ENCODE measurements around the gene SLC44A3. TPM values are rescaled to one million over a fixed set of nuclear protein-coding genes. Genes with fewer than 3 reads are reported as not detected.

Gene SLC44A3
- polyA plus RNA-seq, 1 donor from 2014 or later, result not detected

GRCh38 chr1:94787691-94788090 is 32.5 kb upstream of the SLC44A3 start:
- Histone ChIP-seq H3F3A (ENCODE audit: insufficient read depth, low read length, poor library complexity, severe bottlenecking) (no peaks in the 10 kb centered on the region), H3K9me2 (ENCODE audit: insufficient read depth, low read length) (no peaks in the 10 kb centered on the region), H3K27ac (ENCODE audit: low read length) (no peak overlapping the region), H3K27me3 (ENCODE audit: insufficient read depth, low read depth, low read length) (no peaks in the 10 kb centered on the region), H4K20me1 (ENCODE audit: insufficient read depth) (no peaks in the 10 kb centered on the region), H2AFZ (ENCODE audit: low read depth, low read length) (no peak overlapping the region), H3K79me2 (replicated peaks; ENCODE audit: insufficient read depth, low read length) (no peaks in the 10 kb centered on the region), H3K36me3 (ENCODE audit: insufficient read depth, low read length) (no peaks in the 10 kb centered on the region), H3K9me3 (ENCODE audit: low read length) (no peaks in the 10 kb centered on the region), H3K9ac (ENCODE audit: low read length) (no peak overlapping the region), H3K4me3 (ENCODE audit: low read length) (no peak overlapping the region), H3K4me2 (ENCODE audit: low read length) (no peak overlapping the region)
- TF ChIP-seq MXI1 (conservative IDR thresholded peaks at IDR 0.05; ENCODE audit: poor library complexity, severe bottlenecking) (no peak), EZH2 (IDR thresholded peaks at IDR 0.05; ENCODE audit: borderline replicate concordance, insufficient read depth, low read length, poor library complexity, severe bottlenecking) (no peak), REST (IDR thresholded peaks at IDR 0.05; ENCODE audit: borderline replicate concordance) (no peak), RAD21 (conservative IDR thresholded peaks at IDR 0.05) (no peak), TAF1 (IDR thresholded peaks at IDR 0.05; ENCODE audit: low read depth) (no peak), SMC3 (conservative IDR thresholded peaks at IDR 0.05; ENCODE audit: poor library complexity) (no peak), POLR2AphosphoS5 (IDR thresholded peaks at IDR 0.05) (no peak), EP300 (conservative IDR thresholded peaks at IDR 0.05; ENCODE audit: poor library complexity, severe bottlenecking) (no peak), CTCF (IDR thresholded peaks at IDR 0.05; ENCODE audit: poor library complexity, severe bottlenecking) (no peak)

- Histone ChIP-seq H3K4me2 (ENCODE audit: low read length) (no peak overlapping the region), H4K20me1 (ENCODE audit: insufficient read depth) (no peaks in the 10 kb centered on the region), H3K27ac (ENCODE audit: low read length) (no peak overlapping the region), H3K27me3 (ENCODE audit: insufficient read depth, low read depth, low read length) (no peaks in the 10 kb centered on the region), H3K9me3 (ENCODE audit: low read length) (no peaks in the 10 kb centered on the region), H3F3A (ENCODE audit: insufficient read depth, low read length, poor library complexity, severe bottlenecking) (no peaks in the 10 kb centered on the region), H3K79me2 (replicated peaks; ENCODE audit: insufficient read depth, low read length) (no peaks in the 10 kb centered on the region), H3K9me2 (ENCODE audit: insufficient read depth, low read length) (no peaks in the 10 kb centered on the region), H3K36me3 (ENCODE audit: insufficient read depth, low read length) (no peaks in the 10 kb centered on the region), H3K9ac (ENCODE audit: low read length) (no peak overlapping the region), H3K4me3 (ENCODE audit: low read length) (no peak overlapping the region), H2AFZ (ENCODE audit: low read depth, low read length) (no peak overlapping the region)
- TF ChIP-seq REST (IDR thresholded peaks at IDR 0.05; ENCODE audit: borderline replicate concordance) (no peak), RAD21 (conservative IDR thresholded peaks at IDR 0.05) (no peak), POLR2AphosphoS5 (IDR thresholded peaks at IDR 0.05) (no peak)
These were observed 29.9 kb upstream of the SLC44A3 start for GRCh38 chr1:94790246-94790645.
